Ishikawa (cell line): ENCODE data around the gene P2RY2.

Experiments
- CEBPB ChIP-seq: IDR thresholded peaks from 2 replicates; pipeline ENCODE4 v1.6.1; 2012
- CREB1 ChIP-seq: IDR thresholded peaks from 2 replicates; pipeline ENCODE4 v1.6.1; 2012; ENCODE audit warnings: low read depth
- EGR1 ChIP-seq: IDR thresholded peaks from 2 replicates; pipeline ENCODE4 v1.6.1; 2012
- EP300 ChIP-seq: IDR thresholded peaks from 2 replicates; pipeline ENCODE4 v1.6.1; 2012; ENCODE audit warnings: borderline replicate concordance
- RAD21 ChIP-seq: IDR thresholded peaks from 2 replicates; pipeline ENCODE4 v1.6.1; 2012; ENCODE audit warnings: low read depth
- USF1 ChIP-seq: IDR thresholded peaks from 2 replicates; pipeline ENCODE4 v1.6.1; 2012
- YY1 ChIP-seq: IDR thresholded peaks from 2 replicates; pipeline ENCODE4 v1.6.1; 2012; ENCODE audit warnings: low read depth
- ZBTB7A ChIP-seq: IDR thresholded peaks from 2 replicates; pipeline ENCODE4 v1.6.1; 2012; ENCODE audit warnings: low read depth
- TF ChIP-seq, protein P1 (sequence below): IDR thresholded peaks from 2 replicates; pipeline ENCODE4 v1.6.1; 2012; ENCODE audit warnings: low read depth, mild to moderate bottlenecking

GRCh38 chr11:73234471-73235181 lies 16.5 kb downstream of the P2RY2 start:
- no peak for TF ChIP-seq CREB1
- no peak for TF ChIP-seq EP300
- no peak for TF ChIP-seq CEBPB
- TF ChIP-seq RAD21 = no peak
- TF ChIP-seq, protein P1, sequence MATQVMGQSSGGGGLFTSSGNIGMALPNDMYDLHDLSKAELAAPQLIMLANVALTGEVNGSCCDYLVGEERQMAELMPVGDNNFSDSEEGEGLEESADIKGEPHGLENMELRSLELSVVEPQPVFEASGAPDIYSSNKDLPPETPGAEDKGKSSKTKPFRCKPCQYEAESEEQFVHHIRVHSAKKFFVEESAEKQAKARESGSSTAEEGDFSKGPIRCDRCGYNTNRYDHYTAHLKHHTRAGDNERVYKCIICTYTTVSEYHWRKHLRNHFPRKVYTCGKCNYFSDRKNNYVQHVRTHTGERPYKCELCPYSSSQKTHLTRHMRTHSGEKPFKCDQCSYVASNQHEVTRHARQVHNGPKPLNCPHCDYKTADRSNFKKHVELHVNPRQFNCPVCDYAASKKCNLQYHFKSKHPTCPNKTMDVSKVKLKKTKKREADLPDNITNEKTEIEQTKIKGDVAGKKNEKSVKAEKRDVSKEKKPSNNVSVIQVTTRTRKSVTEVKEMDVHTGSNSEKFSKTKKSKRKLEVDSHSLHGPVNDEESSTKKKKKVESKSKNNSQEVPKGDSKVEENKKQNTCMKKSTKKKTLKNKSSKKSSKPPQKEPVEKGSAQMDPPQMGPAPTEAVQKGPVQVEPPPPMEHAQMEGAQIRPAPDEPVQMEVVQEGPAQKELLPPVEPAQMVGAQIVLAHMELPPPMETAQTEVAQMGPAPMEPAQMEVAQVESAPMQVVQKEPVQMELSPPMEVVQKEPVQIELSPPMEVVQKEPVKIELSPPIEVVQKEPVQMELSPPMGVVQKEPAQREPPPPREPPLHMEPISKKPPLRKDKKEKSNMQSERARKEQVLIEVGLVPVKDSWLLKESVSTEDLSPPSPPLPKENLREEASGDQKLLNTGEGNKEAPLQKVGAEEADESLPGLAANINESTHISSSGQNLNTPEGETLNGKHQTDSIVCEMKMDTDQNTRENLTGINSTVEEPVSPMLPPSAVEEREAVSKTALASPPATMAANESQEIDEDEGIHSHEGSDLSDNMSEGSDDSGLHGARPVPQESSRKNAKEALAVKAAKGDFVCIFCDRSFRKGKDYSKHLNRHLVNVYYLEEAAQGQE = no peak
- TF ChIP-seq EGR1 = no peak
- TF ChIP-seq YY1 = no peak
- TF ChIP-seq ZBTB7A = no peak
- no peak for TF ChIP-seq USF1
